Stimulated activated CD4-positive, alpha-beta T cell treated with anti-CD3 and anti-CD28 coated beads, Interleukin-15, amount 100 ng/mL, for 1 hour (primary cell): ENCODE results near the gene ZNF138.
"Not testable (repeated sequence)": the region's sequence is repeated elsewhere in the genome, so short reads cannot be mapped to it uniquely, and the experiment has no call there.

Experiments
- DNase-seq, 2 donors: peaks; one replicate each; pipeline ENCODE4 v3.0.0-alpha.2; 2020; ENCODE audit warnings: low read depth in 1 of 2, low spot score in 1 of 2

ZNF138 gene

GRCh38 chr7:64838051-64838450 lies 43.8 kb downstream of the ZNF138 start:
- not testable (repeated sequence) for DNase-seq

- DNase-seq, result no peak
Measured at GRCh38 chr7:64838691-64839090, 44.5 kb downstream of the ZNF138 start.

- no peak for DNase-seq
Measured at GRCh38 chr7:64839910-64840309, 45.7 kb downstream of the ZNF138 start.

- no peak for DNase-seq
Measured at GRCh38 chr7:64849250-64849923, 55.2 kb downstream of the ZNF138 start.

- DNase-seq, result no peak
Measured at GRCh38 chr7:64849924-64850499, 55.8 kb downstream of the ZNF138 start.

GRCh38 chr7:64853679-64854078 lies 59.5 kb downstream of the ZNF138 start:
- DNase-seq, result no peak

- DNase-seq, result no peak
Measured at GRCh38 chr7:64854969-64855368, 60.7 kb downstream of the ZNF138 start.

GRCh38 chr7:64863021-64863420 lies 68.8 kb downstream of the ZNF138 start:
- no peak for DNase-seq

- DNase-seq, result not testable (repeated sequence)
Measured at GRCh38 chr7:64863530-64863929, 69.3 kb downstream of the ZNF138 start.

- DNase-seq, result no peak
Measured at GRCh38 chr7:64863969-64864368, 69.7 kb downstream of the ZNF138 start.

- DNase-seq, result no peak
Measured at GRCh38 chr7:64867863-64868440, 73.7 kb downstream of the ZNF138 start.

GRCh38 chr7:64868499-64868898 lies 74.3 kb downstream of the ZNF138 start:
- DNase-seq, result no peak

GRCh38 chr7:64869121-64869725 lies 75.0 kb downstream of the ZNF138 start:
- DNase-seq, result no peak

GRCh38 chr7:64869912-64870562 lies 75.8 kb downstream of the ZNF138 start:
- DNase-seq, result no peak

GRCh38 chr7:64870656-64871055 lies 76.4 kb downstream of the ZNF138 start:
- DNase-seq, result no peak

GRCh38 chr7:64871761-64872160 lies 77.5 kb downstream of the ZNF138 start:
- no peak for DNase-seq

GRCh38 chr7:64872351-64873154 lies 78.3 kb downstream of the ZNF138 start:
- DNase-seq, result no peak

GRCh38 chr7:64873155-64873500 lies 78.9 kb downstream of the ZNF138 start:
- no peak for DNase-seq

- no peak for DNase-seq
Measured at GRCh38 chr7:64873517-64873916, 79.3 kb downstream of the ZNF138 start.

GRCh38 chr7:64874114-64874513 lies 79.9 kb downstream of the ZNF138 start:
- no peak for DNase-seq
